ENCODE data around the gene RUFY1.

The RUFY1 gene

GRCh38 chr5:179601871-179602625 lies 51.7 kb downstream of the RUFY1 start:
- Histone ChIP-seq H3K4me1 (ENCODE audit: low read length) (no peaks in the 10 kb centered on the region), H2AFZ (ENCODE audit: low read length) (no peak overlapping the region), H3K27ac (ENCODE audit: low read length) (no peak overlapping the region), H3K79me2 (ENCODE audit: low read length) (no peaks in the 10 kb centered on the region), H4K20me1 (ENCODE audit: insufficient read depth, low read length) (no peaks in the 10 kb centered on the region), H3K4me3 (ENCODE audit: low read length) (no peak overlapping the region), H3K9ac (ENCODE audit: low read length) (no peak overlapping the region), H3K9me3 (replicated peaks; ENCODE audit: insufficient read depth, low read length) (no peaks in the 10 kb centered on the region), H3K9me2 (replicated peaks; ENCODE audit: insufficient read depth, low read length) (no peaks in the 10 kb centered on the region), H3K36me3 (replicated peaks; ENCODE audit: insufficient read depth, low read length) (no peaks in the 10 kb centered on the region), H3K27me3 (replicated peaks; ENCODE audit: insufficient read depth, low read length) (no peaks in the 10 kb centered on the region), H3K4me2 (ENCODE audit: low read depth, low read length) (no peak overlapping the region), H3F3A (ENCODE audit: insufficient read depth, low read length) (no peaks in the 10 kb centered on the region)
- DNase-seq, result no peak
- TF ChIP-seq EZH2phosphoT487 (IDR thresholded peaks at IDR 0.05; ENCODE audit: low read length) (no peak), EZH2 (optimal IDR thresholded peaks at IDR 0.05; ENCODE audit: low read depth, low read length) (no peak), CTCF (IDR thresholded peaks at IDR 0.05; ENCODE audit: low read length) (no peak)

- H3K4me2 ChIP-seq (ENCODE audit: low read depth, low read length), result no peak overlapping the region
- TF ChIP-seq CTCF (IDR thresholded peaks at IDR 0.05; ENCODE audit: low read length) (no peak), EZH2 (optimal IDR thresholded peaks at IDR 0.05; ENCODE audit: low read depth, low read length) (no peak), EZH2phosphoT487 (IDR thresholded peaks at IDR 0.05; ENCODE audit: low read length) (no peak)
- H3K4me3 ChIP-seq (ENCODE audit: low read length), result no peak overlapping the region
- H3K9me3 ChIP-seq (replicated peaks; ENCODE audit: insufficient read depth, low read length), result no peaks in the 10 kb centered on the region
- H3K36me3 ChIP-seq (replicated peaks; ENCODE audit: insufficient read depth, low read length), result no peaks in the 10 kb centered on the region
- no peaks in the 10 kb centered on the region for H3K79me2 ChIP-seq (ENCODE audit: low read length)
- H3K4me1 ChIP-seq (ENCODE audit: low read length), result peaks cover 6% of the 10 kb centered on the region
- H2AFZ ChIP-seq (ENCODE audit: low read length), result no peak overlapping the region
- no peak overlapping the region for H3K9ac ChIP-seq (ENCODE audit: low read length)
- no peaks in the 10 kb centered on the region for H4K20me1 ChIP-seq (ENCODE audit: insufficient read depth, low read length)
- H3K9me2 ChIP-seq (replicated peaks; ENCODE audit: insufficient read depth, low read length), result no peaks in the 10 kb centered on the region
- no peak for DNase-seq
- peaks cover 3% of the 10 kb centered on the region for H3F3A ChIP-seq (ENCODE audit: insufficient read depth, low read length)
- no peaks in the 10 kb centered on the region for H3K27me3 ChIP-seq (replicated peaks; ENCODE audit: insufficient read depth, low read length)
- no peak overlapping the region for H3K27ac ChIP-seq (ENCODE audit: low read length)
These were observed 53.0 kb downstream of the RUFY1 start for GRCh38 chr5:179603308-179603707.

- TF ChIP-seq CTCF (IDR thresholded peaks at IDR 0.05; ENCODE audit: low read length) (no peak), EZH2phosphoT487 (IDR thresholded peaks at IDR 0.05; ENCODE audit: low read length) (no peak), EZH2 (optimal IDR thresholded peaks at IDR 0.05; ENCODE audit: low read depth, low read length) (no peak)
- Histone ChIP-seq H2AFZ (ENCODE audit: low read length) (no peak overlapping the region), H3K9me2 (replicated peaks; ENCODE audit: insufficient read depth, low read length) (no peaks in the 10 kb centered on the region), H3F3A (ENCODE audit: insufficient read depth, low read length) (peaks cover 11% of the 10 kb centered on the region), H3K36me3 (replicated peaks; ENCODE audit: insufficient read depth, low read length) (no peaks in the 10 kb centered on the region), H3K27me3 (replicated peaks; ENCODE audit: insufficient read depth, low read length) (no peaks in the 10 kb centered on the region), H3K4me2 (ENCODE audit: low read depth, low read length) (no peak overlapping the region), H4K20me1 (ENCODE audit: insufficient read depth, low read length) (no peaks in the 10 kb centered on the region), H3K27ac (ENCODE audit: low read length) (no peak overlapping the region), H3K9ac (ENCODE audit: low read length) (no peak overlapping the region), H3K79me2 (ENCODE audit: low read length) (no peaks in the 10 kb centered on the region), H3K4me1 (ENCODE audit: low read length) (peaks cover 6% of the 10 kb centered on the region), H3K9me3 (replicated peaks; ENCODE audit: insufficient read depth, low read length) (no peaks in the 10 kb centered on the region), H3K4me3 (ENCODE audit: low read length) (no peak overlapping the region)
- DNase-seq, result no peak
These were observed 54.9 kb downstream of the RUFY1 start for GRCh38 chr5:179605026-179605833.
